K562 (cell line): ENCODE results near the gene TRIM33. TPM values are rescaled to one million over a fixed set of nuclear protein-coding genes. Genes with fewer than 3 reads are reported as not detected.

Source experiments
- CBX1 ChIP-seq: sonication (generic); IDR thresholded peaks from 2 replicates; pipeline ENCODE4 v1.6.1; 2016; ENCODE audit warnings: antibody characterized with exemption, low read depth, mild to moderate bottlenecking
- CEBPG ChIP-seq, 3 experiments: fragments of 200-800 bp in 1 of 3; sonication (Bioruptor generic) in 1 of 3; sonication (generic) in 1 of 3; formaldehyde crosslinking in 1 of 3; IDR thresholded peaks in 2 of 3; conservative IDR thresholded peaks in 1 of 3; 2 replicates each; pipeline versions ENCODE4 v1.6.1 to v1.8.0; 2016 to 2022; ENCODE audit warnings: missing compliant biosample characterization in 2 of 3, missing genetic modification characterization in 2 of 3, mild to moderate bottlenecking in 1 of 3, missing genetic modification reagents in 1 of 3
- DPF2 ChIP-seq: fragments of 450-650 bp; IDR thresholded peaks from 2 replicates; pipeline ENCODE4 v1.6.1; 2016
- FOXK1 ChIP-seq: sonication (generic); formaldehyde crosslinking; IDR thresholded peaks from 2 replicates; pipeline ENCODE4 v1.8.0; 2022; ENCODE audit warnings: missing genetic modification reagents, mild to moderate bottlenecking, borderline replicate concordance
- JUND ChIP-seq, 2 experiments: IDR thresholded peaks; 2 replicates in 1 of 2; 3 replicates in 1 of 2; pipeline ENCODE4 v1.6.1; 2011; ENCODE audit warnings: borderline replicate concordance in 2 of 2, low read depth in 2 of 2, low read length in 2 of 2, improper control_type of control experiment in 1 of 2, missing biosample characterization in 1 of 2, missing genetic modification characterization in 1 of 2, missing genetic modification reagents in 1 of 2
- MECOM ChIP-seq: fragments of 250-450 bp; sonication (Bioruptor Pico); IDR thresholded peaks from 2 replicates; pipeline ENCODE4 v1.8.0; 2022; ENCODE audit warnings: inconsistent platforms
- MLLT1 ChIP-seq, 2 experiments: fragments of 450-650 bp; IDR thresholded peaks; 2 replicates each; pipeline ENCODE4 v1.6.1; 2016
- PYGO2 ChIP-seq: fragments of 450-650 bp; IDR thresholded peaks from 2 replicates; pipeline ENCODE4 v1.6.1; 2016; ENCODE audit warnings: mild to moderate bottlenecking, missing genetic modification characterization, moderate library complexity, missing compliant biosample characterization
- RBM25 ChIP-seq: fragments of 200-400 bp; formaldehyde crosslinking; IDR thresholded peaks from 2 replicates; pipeline ENCODE4 v1.6.1; 2018; ENCODE audit warnings: low read length, low read depth, moderate library complexity; ENCODE audit not compliant: severe bottlenecking
- SETDB1 ChIP-seq: IDR thresholded peaks from one replicate; pipeline ENCODE4 v1.6.1; 2012; ENCODE audit warnings: low read length, control low read depth, inconsistent platforms
- SIRT6 ChIP-seq: IDR thresholded peaks from one replicate; pipeline ENCODE4 v1.6.1; 2012; ENCODE audit warnings: low read depth, mild to moderate bottlenecking, control low read depth, inconsistent platforms, low read length, moderate library complexity
- SMAD2 ChIP-seq: fragments of 150-350 bp; IDR thresholded peaks from 2 replicates; pipeline ENCODE4 v1.6.1; 2014; ENCODE audit warnings: low read depth, mild to moderate bottlenecking, low read length
- STAT5B ChIP-seq: fragments of 250-450 bp; sonication (Bioruptor Pico); IDR thresholded peaks from 2 replicates; pipeline ENCODE4 v1.8.0; 2021; ENCODE audit warnings: mild to moderate bottlenecking, inconsistent platforms
- ZNF124 ChIP-seq: sonication (generic); formaldehyde crosslinking; IDR thresholded peaks from 2 replicates; pipeline ENCODE4 v1.8.1; 2022; ENCODE audit warnings: missing genetic modification reagents
- ZNF165 ChIP-seq: fragments of 250-450 bp; sonication (Bioruptor Pico); IDR thresholded peaks from 2 replicates; pipeline ENCODE4 v1.4.0; 2020; ENCODE audit warnings: borderline replicate concordance
- ZNF407 ChIP-seq: fragments of 450-650 bp; IDR thresholded peaks from 2 replicates; pipeline ENCODE4 v1.6.1; 2016; ENCODE audit warnings: low read depth
- polyA plus RNA-seq, 8 experiments: library from polyadenylated mRNA; depleted of rRNA in 4 of 8; stranded (reverse) in 5 of 8; unstranded in 3 of 8; fragments of >200 nt; fragmentation: Nextera tagmentation in 2 of 8; fragmentation: Illumina TruSeq in 1 of 8; extraction: Ambion mirVana in 2 of 8; extraction: Trizol in 1 of 8; gene quantifications; 2 replicates each; pipeline versions ENCODE4 v1.2.1 to v1.2.3, GENCODE V29; 2011 to 2014; ENCODE audit warnings: inconsistent platforms in 1 of 8, missing spikeins in 1 of 8
- total RNA-seq, 7 experiments: library from RNA; depleted of rRNA in 6 of 7; stranded (reverse); fragments of >200 nt in 6 of 7; fragmentation: Illumina TruSeq in 2 of 7; extraction: Trizol in 2 of 7; gene quantifications; 2 replicates each; pipeline versions ENCODE4 v1.2.1 to v1.2.3, GENCODE V29; 2011 to 2021; ENCODE audit warnings: low replicate concordance in 1 of 7
- TF ChIP-seq, protein P1 (sequence below): sonication (generic); formaldehyde crosslinking; IDR thresholded peaks from 2 replicates; pipeline ENCODE4 v1.8.0; 2023; ENCODE audit warnings: mild to moderate bottlenecking, missing genetic modification reagents

TRIM33 gene
- total and polyA plus RNA-seq, 9 of the 15 experiments (the other 6 are each of a cell fraction or from before 2014, with no cell fraction given), result 9.3 to 58.4 (median 40.2) TPM

- TF ChIP-seq MECOM (CRISPR knock-in tag) (peak; percentile 57; the same call in 1 of the 2 replicates), MLLT1 (IDR thresholded peaks at IDR 0.05) (peak; percentile 21 to 53; a peak in 2 of 4 replicates), STAT5B (CRISPR knock-in tag) (no peak), CBX1 (no peak), ZNF407 (no peak; the same call in 1 of the 2 replicates), FOXK1 (CRISPR knock-in tag) (no peak), SMAD2 (no peak), PYGO2 (tag) (peak; percentile 58; the same call in 1 of the 2 replicates), RBM25 (peak; percentile 17), JUND (IDR thresholded peaks at IDR 0.05; ENCODE audit: borderline replicate concordance, low read depth, low read length) (no peak; the same call in 1 of the 2 replicates), JUND (tag; IDR thresholded peaks at IDR 0.05; ENCODE audit: borderline replicate concordance, low read depth, low read length) (no peak; the same call in 2 of the 3 replicates), ZNF124 (CRISPR knock-in tag) (no peak), SETDB1 (no peak), ZNF165 (no peak), DPF2 (peak; percentile 98), SIRT6 (no peak), CEBPG (CRISPR knock-in tag; IDR thresholded peaks at IDR 0.05) (no peak), CEBPG (tag; conservative IDR thresholded peaks at IDR 0.05 in 1 of 2, IDR thresholded peaks at IDR 0.05 in 1 of 2) (peak in 1 of 2 experiments; percentile 33; a peak in 2 of 4 replicates)
- TF ChIP-seq, protein P1, sequence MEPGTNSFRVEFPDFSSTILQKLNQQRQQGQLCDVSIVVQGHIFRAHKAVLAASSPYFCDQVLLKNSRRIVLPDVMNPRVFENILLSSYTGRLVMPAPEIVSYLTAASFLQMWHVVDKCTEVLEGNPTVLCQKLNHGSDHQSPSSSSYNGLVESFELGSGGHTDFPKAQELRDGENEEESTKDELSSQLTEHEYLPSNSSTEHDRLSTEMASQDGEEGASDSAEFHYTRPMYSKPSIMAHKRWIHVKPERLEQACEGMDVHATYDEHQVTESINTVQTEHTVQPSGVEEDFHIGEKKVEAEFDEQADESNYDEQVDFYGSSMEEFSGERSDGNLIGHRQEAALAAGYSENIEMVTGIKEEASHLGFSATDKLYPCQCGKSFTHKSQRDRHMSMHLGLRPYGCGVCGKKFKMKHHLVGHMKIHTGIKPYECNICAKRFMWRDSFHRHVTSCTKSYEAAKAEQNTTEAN (CRISPR knock-in tag), result no peak
Observed at GRCh38 chr1:114388432-114389003, 122.5 kb downstream of the TRIM33 start (continued).
